GM23338 (cell line): ENCODE results near the gene PPP2R5C.

Experiments used
- CREB1 ChIP-seq: fragments of 250-450 bp; sonication (Bioruptor Pico); IDR thresholded peaks from 2 replicates; pipeline ENCODE4 v1.5.0; 2020; ENCODE audit warnings: low read depth, mild to moderate bottlenecking, moderate library complexity
- EZH2 ChIP-seq: fragments of 200-600 bp; sonication (generic); IDR thresholded peaks from one replicate; pipeline ENCODE4 v1.8.0; 2017; ENCODE audit warnings: antibody characterized with exemption, mild to moderate bottlenecking, low read depth; ENCODE audit not compliant: unreplicated experiment
- EZH2phosphoT487 ChIP-seq: fragments of 200-600 bp; sonication (generic); IDR thresholded peaks from one replicate; pipeline ENCODE4 v1.8.1; 2018; ENCODE audit warnings: antibody characterized with exemption; ENCODE audit not compliant: unreplicated experiment
- POLR2AphosphoS5 ChIP-seq: IDR thresholded peaks from 2 replicates; pipeline ENCODE4 v1.6.1; 2016; ENCODE audit warnings: antibody characterized with exemption, low read depth
- ZNF114 ChIP-seq: fragments of 250-450 bp; sonication (Bioruptor Pico); IDR thresholded peaks from 2 replicates; pipeline ENCODE4 v1.5.0; 2020; ENCODE audit warnings: mild to moderate bottlenecking, moderate library complexity
- TF ChIP-seq, protein P1 (sequence below), 2 experiments: fragments of 200-600 bp in 1 of 2; sonication (generic) in 1 of 2; conservative IDR thresholded peaks; 2 replicates each; pipeline versions ENCODE4 v1.5.1 to v1.6.1; 2016 to 2017; ENCODE audit warnings: antibody characterized with exemption in 2 of 2, low read depth in 2 of 2, mild to moderate bottlenecking in 2 of 2, moderate library complexity in 1 of 2
- TF ChIP-seq, protein P2 (sequence below): IDR thresholded peaks from one replicate; pipeline ENCODE4 v1.6.1; 2018; ENCODE audit warnings: antibody characterized with exemption; ENCODE audit not compliant: unreplicated experiment
- TF ChIP-seq, protein P3 (sequence below): IDR thresholded peaks from 2 replicates; pipeline ENCODE4 v1.6.1; 2016; ENCODE audit warnings: antibody characterized with exemption

DNA sequence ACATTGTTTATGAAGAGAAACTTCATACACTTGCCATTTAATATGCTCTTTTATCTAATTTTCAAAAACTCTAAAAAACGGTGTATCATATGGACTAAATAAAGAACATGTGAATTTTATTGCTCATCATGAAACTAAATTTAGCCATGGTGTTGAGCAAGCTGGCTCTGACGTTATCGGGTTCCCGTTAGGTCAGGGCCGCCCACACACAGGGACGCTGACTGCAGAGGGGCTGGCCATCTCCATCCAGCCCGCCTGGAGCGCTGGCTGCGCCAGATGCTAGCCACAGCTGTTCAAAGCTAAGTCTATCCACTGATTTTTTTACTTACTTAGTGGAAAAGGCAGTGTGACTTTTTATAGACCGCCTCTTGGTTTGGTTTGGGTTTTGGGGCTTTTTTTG, 166.3 kb downstream of the PPP2R5C start:
- TF ChIP-seq EZH2 (no peak), POLR2AphosphoS5 (no peak), EZH2phosphoT487 (no peak), ZNF114 (CRISPR knock-in tag) (no peak), CREB1 (CRISPR knock-in tag) (no peak)
- TF ChIP-seq, protein P1, sequence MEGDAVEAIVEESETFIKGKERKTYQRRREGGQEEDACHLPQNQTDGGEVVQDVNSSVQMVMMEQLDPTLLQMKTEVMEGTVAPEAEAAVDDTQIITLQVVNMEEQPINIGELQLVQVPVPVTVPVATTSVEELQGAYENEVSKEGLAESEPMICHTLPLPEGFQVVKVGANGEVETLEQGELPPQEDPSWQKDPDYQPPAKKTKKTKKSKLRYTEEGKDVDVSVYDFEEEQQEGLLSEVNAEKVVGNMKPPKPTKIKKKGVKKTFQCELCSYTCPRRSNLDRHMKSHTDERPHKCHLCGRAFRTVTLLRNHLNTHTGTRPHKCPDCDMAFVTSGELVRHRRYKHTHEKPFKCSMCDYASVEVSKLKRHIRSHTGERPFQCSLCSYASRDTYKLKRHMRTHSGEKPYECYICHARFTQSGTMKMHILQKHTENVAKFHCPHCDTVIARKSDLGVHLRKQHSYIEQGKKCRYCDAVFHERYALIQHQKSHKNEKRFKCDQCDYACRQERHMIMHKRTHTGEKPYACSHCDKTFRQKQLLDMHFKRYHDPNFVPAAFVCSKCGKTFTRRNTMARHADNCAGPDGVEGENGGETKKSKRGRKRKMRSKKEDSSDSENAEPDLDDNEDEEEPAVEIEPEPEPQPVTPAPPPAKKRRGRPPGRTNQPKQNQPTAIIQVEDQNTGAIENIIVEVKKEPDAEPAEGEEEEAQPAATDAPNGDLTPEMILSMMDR (conservative IDR thresholded peaks at IDR 0.05; ENCODE audit: low read depth in 2 of 2): no peak
- TF ChIP-seq, protein P2, sequence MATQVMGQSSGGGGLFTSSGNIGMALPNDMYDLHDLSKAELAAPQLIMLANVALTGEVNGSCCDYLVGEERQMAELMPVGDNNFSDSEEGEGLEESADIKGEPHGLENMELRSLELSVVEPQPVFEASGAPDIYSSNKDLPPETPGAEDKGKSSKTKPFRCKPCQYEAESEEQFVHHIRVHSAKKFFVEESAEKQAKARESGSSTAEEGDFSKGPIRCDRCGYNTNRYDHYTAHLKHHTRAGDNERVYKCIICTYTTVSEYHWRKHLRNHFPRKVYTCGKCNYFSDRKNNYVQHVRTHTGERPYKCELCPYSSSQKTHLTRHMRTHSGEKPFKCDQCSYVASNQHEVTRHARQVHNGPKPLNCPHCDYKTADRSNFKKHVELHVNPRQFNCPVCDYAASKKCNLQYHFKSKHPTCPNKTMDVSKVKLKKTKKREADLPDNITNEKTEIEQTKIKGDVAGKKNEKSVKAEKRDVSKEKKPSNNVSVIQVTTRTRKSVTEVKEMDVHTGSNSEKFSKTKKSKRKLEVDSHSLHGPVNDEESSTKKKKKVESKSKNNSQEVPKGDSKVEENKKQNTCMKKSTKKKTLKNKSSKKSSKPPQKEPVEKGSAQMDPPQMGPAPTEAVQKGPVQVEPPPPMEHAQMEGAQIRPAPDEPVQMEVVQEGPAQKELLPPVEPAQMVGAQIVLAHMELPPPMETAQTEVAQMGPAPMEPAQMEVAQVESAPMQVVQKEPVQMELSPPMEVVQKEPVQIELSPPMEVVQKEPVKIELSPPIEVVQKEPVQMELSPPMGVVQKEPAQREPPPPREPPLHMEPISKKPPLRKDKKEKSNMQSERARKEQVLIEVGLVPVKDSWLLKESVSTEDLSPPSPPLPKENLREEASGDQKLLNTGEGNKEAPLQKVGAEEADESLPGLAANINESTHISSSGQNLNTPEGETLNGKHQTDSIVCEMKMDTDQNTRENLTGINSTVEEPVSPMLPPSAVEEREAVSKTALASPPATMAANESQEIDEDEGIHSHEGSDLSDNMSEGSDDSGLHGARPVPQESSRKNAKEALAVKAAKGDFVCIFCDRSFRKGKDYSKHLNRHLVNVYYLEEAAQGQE: no peak
- TF ChIP-seq, protein P3, sequence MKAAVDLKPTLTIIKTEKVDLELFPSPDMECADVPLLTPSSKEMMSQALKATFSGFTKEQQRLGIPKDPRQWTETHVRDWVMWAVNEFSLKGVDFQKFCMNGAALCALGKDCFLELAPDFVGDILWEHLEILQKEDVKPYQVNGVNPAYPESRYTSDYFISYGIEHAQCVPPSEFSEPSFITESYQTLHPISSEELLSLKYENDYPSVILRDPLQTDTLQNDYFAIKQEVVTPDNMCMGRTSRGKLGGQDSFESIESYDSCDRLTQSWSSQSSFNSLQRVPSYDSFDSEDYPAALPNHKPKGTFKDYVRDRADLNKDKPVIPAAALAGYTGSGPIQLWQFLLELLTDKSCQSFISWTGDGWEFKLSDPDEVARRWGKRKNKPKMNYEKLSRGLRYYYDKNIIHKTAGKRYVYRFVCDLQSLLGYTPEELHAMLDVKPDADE: no peak
